HT-29 (cell line): ENCODE measurements around the gene FASTK. TPM values are rescaled to one million over a fixed set of nuclear protein-coding genes. Genes with fewer than 3 reads are reported as not detected.
A peak's percentile ranks its signal among the peaks of the same experiment; 100 is the strongest.

ENCODE experiments used
- DNase-seq: peaks from one replicate; pipeline ENCODE4 v3.0.0-alpha.2; 2015; ENCODE audit warnings: low spot score
- total RNA-seq: library from RNA; depleted of rRNA; stranded (reverse); fragments of >200 nt; shearing (Covaris generic); gene quantifications from 2 replicates; pipeline ENCODE4 v1.2.3, GENCODE V29; 2014

Gene FASTK
- total RNA-seq, 1 experiment from 2014 or later: 300 TPM

DNA sequence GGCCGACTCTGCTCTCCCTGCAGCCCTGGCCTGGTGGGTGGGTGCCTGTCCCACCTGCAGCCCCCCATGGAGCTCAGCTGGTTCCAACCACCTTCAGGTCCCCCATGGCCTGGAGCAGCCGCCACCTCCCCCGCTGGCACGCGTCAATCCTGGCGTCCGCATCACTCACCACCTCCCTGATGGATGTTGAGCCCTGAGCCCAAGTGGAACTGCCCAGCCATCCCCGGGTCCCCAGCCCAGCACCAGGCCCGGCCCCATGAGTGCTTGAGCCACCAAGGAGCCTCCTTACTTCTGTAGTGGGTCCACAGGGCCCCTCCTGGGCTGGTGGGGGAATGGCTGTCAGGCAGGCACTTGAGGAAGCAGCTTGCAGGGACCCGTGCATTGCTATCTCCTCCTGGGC lies 20.3 kb upstream of the FASTK start:
- DNase-seq: no peak

DNA sequence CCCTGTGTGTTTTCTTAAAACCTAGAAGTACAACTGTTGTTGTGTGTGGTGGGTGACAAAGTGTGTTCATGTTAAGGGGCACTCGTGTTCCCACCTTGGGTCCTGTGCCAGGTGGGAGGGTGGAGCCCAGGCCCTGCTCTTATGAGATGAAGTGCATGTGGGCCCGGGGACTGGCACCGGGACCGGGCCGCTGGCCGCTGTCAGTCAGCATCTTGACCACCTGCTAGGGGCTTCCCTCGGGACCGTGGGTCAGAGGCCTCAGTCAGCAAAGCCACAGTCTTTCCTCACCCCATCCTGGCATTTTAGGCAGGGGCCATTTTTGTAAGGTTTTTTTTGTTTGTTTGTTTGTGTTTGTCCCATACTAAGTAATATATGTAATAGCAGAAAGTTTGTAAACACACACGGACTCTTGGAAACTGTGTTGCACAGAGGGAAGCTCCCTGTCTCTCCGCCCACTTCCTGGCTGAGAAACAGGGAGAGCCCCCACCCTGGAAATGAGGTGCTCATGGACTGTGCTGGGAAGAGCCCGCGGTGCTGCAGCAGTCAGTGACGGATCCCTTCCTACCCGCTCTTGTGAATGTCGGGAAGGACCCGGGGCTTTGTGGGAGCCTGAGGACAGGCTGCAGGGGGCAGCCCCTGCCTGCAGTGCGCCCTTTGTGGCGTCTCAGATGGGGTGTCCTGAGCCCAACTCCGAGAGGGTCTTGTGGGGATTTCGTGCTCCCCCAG lies 19.0 kb upstream of the FASTK start:
- no peak for DNase-seq

DNA sequence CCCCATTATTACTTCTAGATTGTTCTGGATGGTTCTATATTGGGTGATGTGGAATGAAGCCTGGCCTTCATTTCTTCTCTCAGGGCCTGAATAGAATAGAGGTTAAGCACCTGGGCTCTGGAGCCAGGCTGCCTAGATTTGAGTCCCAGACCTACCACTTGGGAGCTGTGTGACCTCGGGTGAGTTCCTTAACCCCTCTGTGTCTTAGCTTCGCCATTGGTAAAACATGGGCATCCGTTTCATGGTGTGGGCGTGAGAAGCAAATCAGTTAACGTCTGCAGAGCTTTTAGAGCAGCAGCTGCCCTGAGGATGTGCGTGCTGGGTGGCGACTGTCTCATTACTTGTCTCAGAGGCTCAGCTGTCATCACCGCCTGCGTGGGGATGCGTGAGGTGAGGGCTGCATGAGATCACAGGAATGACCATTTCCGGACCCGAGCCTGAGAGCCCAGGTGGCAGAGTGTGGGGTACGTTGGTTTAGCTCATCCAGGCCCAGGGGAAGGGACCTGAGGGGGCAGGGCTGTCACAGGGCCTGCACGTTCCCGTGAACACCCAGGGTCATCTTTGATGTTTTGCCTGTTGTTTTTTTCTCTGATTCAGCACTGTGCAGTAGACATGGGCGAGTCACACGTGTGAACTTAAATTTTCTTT lies 15.3 kb upstream of the FASTK start:
- no peak for DNase-seq

DNA sequence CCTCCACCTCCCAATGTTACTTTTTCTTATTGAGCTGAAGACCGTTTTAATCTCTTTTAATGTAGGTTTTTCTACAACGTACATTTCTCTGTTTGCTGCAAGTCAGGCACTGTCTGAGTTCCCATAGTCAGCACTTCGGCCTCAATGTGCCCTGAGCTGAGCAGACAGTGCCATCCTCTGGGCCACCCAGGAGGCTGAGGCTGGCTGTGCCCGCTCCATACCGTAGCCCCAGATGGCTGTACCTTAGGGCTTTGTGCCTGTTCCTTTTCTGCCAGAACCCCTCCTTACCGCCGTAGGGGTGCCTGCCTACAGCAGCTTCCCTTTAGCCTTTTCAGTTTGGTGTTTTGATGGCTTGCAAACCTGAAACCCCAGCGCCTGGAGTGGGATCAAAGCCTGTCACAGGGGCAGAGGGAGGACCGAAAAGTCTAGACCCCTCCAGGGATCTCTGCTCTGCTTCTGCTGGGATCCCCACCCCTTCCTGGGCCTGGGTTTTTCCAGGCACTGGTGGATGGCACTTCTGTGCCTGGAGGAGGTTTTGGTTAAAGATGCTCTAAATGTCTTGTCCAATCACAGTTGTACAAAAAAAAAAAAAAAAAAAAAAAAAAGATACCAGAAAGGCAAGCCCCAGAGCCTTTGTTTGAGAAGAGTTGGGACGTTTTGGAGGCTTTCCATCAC lies 14.7 kb upstream of the FASTK start:
- DNase-seq: no peak

DNA sequence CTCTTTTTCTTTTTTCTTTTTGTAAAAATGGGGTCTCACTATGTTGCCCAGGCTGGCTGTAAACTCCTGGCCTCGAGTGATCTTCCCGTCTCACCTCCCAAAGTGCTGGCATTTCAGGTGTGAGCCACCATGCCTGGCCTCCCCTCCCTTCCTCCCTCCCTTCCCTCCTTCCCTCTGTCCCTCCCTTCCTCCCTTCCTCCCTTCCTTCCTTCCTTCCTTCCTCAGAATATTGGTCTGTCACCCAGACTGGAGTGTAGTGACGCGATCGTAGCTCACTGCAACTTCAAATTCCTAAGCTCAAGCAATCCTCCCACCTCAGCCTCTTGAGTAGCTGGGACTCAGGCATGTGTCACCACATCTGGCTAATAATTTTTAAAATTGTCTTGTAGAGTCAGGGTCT lies 14.1 kb upstream of the FASTK start:
- no peak for DNase-seq

DNA sequence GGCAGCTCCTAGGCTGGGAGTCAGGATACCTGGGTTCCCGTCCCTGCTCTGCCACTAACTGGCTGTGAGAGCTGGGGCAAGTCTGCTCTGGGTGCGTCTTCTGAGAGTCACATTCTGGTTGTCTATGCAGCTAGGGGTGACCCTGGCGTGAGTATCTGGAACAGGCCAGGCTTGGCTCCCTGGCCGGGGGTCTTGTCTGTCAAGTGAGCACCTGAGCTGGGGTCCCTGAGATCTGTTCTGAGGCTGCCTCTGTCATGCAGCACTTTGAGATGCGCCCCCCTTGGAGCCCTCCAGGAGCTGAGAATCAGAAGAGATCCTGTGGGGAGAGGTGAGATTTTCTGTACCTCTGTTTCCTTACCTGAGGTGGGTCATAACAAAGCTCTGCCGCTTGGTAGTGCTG lies 13.1 kb upstream of the FASTK start:
- DNase-seq: no peak

DNA sequence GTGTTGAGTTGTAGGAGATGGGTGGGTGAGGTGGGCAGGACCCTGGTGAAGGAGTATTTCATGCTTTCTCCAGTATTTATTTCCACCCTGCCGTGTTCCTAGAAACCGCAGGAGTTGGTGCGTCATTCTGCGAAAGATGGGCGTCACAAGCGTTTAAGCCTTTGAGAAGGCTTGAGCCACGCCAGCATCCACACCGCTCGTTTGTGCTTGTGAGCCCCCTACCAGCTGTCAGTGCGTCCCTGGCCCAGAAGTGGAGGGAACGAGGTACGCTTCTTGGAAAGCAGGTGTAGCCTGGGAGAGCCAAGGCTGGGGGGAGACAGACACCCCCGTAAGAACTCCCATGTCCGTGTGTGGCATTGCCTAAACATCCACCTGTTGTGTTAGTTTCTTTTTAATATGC lies 11.4 kb upstream of the FASTK start:
- DNase-seq: no peak

DNA sequence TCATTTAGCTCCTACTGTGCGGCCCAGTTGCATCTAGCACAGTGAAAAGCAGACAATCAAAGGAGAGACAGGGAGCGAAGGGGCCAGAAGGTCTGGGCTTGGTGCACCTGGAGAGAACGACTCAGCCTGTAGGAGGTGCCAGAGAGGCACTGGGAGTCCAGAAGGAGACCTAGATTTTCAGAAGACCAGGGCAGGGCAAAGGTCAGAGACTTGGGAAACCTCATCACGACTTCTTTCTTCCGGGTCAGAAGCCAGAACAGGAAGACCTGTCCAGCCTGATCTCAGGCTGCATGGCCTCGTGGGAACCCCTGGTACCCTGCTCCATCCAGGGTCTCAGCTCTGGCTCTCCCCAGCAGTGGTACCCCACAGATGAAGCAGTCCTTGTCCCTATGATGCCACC lies 10.8 kb upstream of the FASTK start:
- DNase-seq: peak; percentile 75

DNA sequence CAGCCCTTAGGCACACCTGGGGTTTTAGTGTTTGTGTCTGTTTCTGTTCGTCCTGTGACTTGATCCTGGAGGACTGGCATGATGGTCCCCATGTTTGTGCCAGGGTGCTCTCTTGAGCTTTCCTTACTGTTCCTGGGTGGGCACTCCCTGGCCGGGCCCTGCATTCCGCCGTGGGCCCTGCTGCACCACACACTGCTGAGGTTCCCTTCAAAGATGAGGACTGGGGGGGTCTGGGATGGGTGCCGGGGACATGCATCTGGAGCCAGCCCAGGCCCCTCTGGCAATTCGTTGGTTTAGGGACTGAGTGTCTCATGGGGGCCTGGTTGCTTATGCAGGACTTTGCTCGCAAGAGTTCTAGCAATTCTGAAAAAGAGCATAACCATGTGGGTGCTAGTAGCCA lies 10.4 kb upstream of the FASTK start:
- DNase-seq: no peak

DNA sequence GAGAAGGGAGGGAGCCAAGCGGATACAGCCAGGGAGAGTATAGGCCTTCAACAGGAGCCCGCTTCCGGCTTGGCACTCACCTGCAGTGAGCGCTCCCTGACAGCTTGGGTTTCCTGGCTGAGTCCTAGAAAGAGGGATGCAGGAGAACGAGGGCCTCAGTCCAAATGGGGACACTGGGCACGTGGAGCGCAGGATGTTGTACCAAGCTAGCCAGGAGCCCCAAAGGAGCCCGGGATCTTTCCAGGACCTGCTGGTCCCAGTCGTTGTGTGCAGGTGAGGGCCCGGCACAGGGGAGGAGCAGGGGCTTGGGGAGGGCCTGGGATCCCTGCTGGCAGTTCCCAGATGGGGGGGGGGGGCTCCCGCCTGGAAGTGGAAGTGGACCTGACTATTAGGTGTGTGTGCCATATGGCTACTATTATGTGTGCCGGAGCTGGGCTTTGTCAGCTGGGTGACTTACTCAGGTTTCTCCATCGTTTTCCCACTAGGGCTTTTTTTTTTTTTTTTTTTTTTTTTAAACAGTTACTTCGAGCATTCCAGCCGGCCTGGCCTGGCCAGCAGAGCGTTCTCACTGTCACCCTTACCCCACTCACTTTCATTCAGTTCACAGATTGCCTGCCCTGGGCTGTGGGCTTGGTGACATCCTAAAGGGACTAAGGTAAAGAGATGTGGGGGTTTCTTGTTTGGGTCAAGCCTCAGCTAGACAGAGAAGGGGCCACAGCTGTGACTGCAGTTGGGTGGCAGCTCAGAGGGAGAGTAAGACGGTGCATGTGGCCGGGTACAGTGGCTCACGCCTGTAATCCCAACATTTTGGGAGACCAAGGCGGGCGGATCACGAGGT lies 9.5 kb upstream of the FASTK start:
- no peak for DNase-seq

DNA sequence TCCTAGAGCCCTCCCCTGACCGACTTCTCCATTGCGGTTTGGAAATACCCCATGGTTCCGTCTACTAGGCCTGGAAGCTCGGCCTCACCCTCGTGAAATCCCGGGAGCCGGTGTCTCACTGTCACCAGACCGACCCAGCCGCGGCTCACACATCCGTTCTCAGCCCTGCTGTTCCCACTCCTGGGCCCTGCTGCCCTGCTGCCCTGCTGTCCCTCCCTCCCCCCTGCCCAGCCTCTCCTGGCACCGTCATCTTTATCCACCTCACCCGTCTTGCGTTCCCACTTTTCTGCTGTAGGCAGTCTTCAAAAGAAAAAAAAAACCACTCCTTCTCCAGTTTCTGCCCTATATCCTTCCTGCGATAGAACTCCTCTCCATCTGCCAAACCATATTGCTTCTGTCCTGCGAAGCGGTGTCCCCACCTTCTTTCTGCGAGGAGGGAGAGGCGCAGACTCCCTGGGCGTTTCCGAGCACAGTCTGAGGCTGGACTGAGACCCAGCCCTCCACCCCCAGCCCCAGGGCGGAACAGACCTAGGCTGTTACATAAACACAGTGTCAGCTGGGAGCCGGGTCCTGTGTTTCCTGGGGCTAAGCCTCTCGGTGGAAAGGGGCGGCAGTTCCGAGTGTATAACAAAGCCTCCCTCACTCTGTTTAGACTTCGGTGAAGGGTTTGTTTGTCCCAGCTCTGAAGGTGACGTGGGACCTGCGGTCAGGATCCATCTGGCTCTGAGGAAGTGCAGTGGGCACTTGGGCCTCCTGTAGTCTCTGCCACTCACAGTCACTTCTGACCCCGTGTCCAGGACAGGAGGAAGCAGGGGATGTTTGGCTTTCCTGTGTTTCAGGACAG lies 8.5 kb upstream of the FASTK start:
- DNase-seq: peak; percentile 69

DNA sequence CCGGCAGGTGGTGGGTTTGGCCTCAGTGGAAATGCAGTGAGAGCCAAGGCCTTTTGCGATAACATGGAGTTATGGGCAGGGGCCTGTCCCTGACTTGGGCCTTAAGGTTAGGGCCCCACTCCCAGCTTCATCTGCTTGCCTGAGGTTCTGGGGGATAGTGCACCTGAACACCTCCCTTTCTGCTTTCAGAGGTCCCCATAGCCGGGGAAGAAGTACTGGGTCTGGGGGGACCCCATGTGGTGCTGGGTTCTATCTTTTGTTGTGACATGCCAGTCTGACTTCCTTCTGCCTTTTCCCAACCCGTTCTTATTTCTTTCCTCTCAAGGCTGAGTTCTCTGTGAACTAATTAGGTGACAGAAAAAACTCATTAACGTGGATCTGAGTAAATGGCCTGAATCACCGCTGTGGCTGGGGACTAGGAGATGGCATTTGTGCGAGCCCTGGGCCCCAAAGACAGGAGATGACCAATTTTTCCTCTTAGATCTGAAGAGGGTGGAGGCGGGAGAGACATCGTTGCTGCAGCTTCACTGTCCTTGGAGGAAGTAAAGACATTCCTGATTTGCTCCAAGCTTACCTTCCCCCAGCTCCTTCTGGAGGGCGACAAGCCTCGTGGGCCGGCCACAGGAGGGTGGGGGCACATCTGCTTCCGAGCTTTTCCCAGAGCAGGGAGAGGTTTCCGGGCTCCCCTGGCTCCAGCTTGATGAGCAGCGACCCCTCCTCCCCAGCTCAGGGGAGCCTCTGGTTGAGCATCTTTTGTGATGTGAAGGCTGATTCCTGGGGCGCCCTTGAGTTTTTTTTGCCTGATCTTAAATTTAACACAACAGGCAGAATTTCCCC lies 7.6 kb upstream of the FASTK start:
- peak; percentile 63 for DNase-seq

DNA sequence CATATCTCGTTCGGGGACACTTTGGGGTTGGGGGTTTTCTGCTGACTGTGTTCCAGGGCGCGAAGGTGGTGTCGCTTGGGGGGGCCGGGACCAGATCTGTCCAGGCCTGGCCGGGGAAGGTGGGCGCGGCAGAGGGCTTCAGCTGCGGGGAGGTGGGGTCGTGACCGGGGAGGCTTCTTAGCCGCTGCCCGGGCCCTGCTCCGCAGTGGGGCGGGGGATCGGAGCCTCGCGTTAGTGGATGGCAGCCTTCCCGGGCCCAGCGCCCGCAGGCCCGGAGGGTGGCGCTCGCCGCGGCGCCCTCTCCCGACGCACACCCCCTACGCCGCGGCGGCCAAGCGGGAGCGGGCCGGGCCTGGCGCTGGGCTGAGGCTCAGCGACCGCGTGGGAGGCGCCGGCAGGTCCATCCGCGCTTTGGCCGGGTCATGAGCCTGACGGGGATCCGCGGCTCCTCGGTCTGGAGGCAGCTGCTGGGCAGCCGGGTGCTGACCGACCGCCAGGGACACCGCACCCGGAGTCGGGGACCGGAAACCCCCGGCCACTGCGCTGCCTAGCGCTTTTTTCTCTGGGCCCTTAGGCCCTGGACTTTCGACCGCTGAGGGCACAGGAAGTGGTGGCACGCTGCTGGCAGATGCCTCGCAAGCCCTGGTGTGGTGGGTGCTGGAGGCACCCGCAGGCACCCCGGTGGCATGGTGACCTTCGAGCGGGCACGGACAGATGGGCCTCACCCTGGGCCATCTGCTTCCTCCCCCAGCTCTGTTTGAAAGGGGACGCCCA lies 6.8 kb upstream of the FASTK start:
- DNase-seq: peak; percentile 79

DNA sequence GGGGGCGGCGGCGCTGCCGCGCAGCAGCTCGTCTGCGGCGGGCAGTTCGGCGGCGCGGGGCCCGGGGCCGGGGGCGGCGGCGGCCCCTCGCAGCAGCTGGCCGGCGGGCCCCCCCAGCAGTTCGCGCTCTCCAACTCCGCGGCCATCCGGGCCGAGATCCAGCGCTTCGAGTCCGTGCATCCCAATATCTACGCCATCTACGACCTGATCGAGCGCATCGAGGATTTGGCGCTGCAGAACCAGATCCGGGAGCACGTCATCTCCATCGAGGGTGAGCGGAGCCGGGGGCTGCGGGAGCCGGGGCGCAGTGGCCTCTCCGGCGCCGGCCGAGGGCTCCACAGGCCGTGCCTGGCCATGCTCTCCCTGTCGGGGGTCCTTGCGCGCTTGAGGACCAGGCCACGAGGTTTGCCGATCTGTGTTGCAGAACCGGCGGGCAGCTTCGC lies 6.2 kb upstream of the FASTK start:
- no peak for DNase-seq

DNA sequence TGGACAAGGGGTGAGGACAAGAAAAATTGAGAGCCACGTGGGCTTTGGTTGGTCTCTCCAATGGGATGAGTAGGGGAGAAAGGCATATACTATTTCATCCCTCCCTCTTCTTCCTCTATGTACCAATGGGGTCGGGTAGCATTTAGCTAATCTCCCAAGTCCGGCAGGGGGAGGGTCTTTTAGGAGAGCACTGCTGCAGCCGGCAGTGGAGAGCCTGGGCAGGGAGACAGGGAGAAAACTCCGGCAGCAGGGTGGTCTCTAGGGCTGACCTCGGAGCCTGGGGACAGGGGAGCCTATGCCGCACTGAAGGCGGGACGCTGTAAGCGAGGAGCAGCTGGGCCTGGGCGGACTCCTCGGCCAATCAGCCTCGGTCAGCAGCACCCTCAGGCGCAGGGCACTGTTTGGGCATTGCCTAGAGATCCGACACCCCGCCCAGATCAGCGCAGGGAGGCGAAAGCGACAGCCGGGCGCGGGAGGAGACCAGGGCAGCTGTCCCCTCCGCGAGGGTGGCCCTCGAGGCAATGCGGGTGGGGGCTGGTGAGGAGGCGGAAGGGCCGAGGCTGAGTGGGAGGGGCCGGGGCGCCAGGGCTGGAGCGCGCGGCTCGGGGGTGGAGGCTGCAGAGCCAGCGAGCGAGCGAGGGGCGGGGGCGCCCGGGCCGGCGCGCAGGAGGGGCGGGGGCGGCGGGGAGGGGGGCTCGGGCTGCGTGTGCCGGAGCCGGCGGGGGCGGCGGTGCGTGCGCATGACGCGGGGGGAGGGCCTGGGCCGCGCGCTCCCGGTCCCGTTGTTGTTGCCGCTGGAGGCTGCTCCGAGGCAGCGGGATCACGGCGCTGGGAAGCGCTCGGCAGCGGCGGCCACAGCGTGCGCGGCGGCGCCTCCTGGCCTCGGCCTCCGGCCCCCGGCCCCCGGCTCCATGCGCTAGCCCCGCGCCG lies 5.3 kb upstream of the FASTK start, which contains the start of gene AGAP3:
Gene AGAP3 (plus strand): TSS at position 785 of the 930 bp plus-strand sequence. CDS start 267 bp downstream, outside the sequence.
- DNase-seq: peak; percentile 97

DNA sequence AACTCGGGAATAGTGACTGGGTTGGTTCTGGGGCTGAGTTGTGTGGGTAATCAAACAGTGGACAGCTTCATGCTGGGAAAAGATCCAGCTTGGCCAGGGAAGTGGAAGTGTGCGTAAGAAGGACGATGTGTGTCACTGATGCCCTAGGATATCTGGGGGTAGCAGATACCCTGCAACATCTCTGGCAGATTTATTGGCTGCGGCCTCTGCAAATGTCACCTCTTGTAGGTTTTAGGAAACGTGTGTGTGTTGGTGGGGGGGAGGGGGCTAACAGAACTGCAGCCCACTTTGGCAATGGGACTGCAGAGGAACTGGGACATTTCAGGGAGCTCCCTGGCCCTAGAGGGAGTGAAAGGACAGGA lies 4.7 kb upstream of the FASTK start:
- DNase-seq: no peak

DNA sequence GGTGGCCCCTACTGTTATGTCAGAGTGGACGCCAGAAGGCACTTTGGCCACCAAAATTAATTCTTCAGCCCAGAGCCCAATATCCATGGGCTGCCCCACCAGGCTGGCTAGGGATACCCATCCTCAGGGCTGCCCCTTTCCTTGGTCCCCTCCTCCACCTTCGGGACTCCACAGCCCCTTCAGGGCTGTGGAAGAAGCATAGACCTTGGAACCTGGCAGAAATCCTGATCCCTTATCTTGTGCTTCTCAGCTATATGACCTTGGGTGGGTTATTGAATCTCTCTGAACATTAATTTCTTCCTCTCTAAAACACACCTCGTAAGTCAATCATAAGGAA lies 3.2 kb upstream of the FASTK start:
- DNase-seq: no peak
